ENCODE results near the gene NANS. TPM values are rescaled to one million over a fixed set of nuclear protein-coding genes. Genes with fewer than 3 reads are reported as not detected.

Gene NANS
- polyA plus RNA-seq, 1 donor (not counting 4 experiments of a cell fraction or from before 2014, with no cell fraction given) = 63.1 TPM

DNA sequence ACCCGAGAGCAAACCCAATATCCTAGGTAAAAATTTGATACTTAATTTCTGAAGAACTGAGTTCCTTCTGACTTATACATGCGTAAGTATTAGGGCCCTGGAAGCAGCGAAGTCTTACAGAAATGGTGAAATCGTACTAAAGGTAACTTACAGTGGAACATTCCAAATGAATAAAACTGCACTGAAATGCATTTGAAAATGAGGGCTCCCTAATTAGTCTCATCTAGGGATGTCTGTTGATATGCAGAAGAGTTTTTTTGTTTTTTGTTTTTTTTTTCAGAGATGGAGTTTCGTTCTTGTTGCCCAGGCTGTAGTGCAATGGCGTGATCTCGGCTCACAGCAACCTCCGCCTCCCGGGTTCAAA is 10.4 kb upstream of the NANS start:
- H3K9ac ChIP-seq (ENCODE audit: control insufficient read depth, extremely low read depth, insufficient read depth, low read length) = no peak overlapping the region
- FAIRE-seq = no peak
- H3K4me3 ChIP-seq (ENCODE audit: control insufficient read depth in 2 of 3, extremely low read depth in 1 of 3, insufficient read depth in 2 of 3, low read depth in 1 of 3, low read length in 3 of 3) = no peak overlapping the region
- no peak overlapping the region for H2AFZ ChIP-seq (ENCODE audit: control insufficient read depth, low read length)
- H3K4me1 ChIP-seq (ENCODE audit: control insufficient read depth, extremely low read depth, insufficient read depth, low read length) = no peaks in the 10 kb centered on the region
- dilution Hi-C loops (cut with MboI; ENCODE audit: extremely low pct_ligation_motif_present, low sequenced_read_pairs) = no loop called here
- H3K36me3 ChIP-seq (ENCODE audit: control insufficient read depth in 2 of 2, extremely low read depth in 1 of 2, insufficient read depth in 2 of 2, low read length in 2 of 2) = no peaks in the 10 kb centered on the region
- no peaks in the 10 kb centered on the region for H3K79me2 ChIP-seq (ENCODE audit: control insufficient read depth, insufficient read depth, low read length)
- H3K27ac ChIP-seq (ENCODE audit: control insufficient read depth, insufficient read depth, low read length) = no peak overlapping the region
- H3K9me3 ChIP-seq (ENCODE audit: control insufficient read depth, low read depth, low read length) = no peaks in the 10 kb centered on the region
- no peaks in the 10 kb centered on the region for H3K9me1 ChIP-seq (ENCODE audit: control insufficient read depth, extremely low read depth, insufficient read depth, low read length)
- H3K4me2 ChIP-seq (ENCODE audit: control insufficient read depth, extremely low read depth, insufficient read depth, low read depth, low read length) = no peak overlapping the region
- H3K27me3 ChIP-seq (ENCODE audit: control insufficient read depth, extremely low read depth, insufficient read depth, low read length) = no peaks in the 10 kb centered on the region
- TF ChIP-seq, protein P1, sequence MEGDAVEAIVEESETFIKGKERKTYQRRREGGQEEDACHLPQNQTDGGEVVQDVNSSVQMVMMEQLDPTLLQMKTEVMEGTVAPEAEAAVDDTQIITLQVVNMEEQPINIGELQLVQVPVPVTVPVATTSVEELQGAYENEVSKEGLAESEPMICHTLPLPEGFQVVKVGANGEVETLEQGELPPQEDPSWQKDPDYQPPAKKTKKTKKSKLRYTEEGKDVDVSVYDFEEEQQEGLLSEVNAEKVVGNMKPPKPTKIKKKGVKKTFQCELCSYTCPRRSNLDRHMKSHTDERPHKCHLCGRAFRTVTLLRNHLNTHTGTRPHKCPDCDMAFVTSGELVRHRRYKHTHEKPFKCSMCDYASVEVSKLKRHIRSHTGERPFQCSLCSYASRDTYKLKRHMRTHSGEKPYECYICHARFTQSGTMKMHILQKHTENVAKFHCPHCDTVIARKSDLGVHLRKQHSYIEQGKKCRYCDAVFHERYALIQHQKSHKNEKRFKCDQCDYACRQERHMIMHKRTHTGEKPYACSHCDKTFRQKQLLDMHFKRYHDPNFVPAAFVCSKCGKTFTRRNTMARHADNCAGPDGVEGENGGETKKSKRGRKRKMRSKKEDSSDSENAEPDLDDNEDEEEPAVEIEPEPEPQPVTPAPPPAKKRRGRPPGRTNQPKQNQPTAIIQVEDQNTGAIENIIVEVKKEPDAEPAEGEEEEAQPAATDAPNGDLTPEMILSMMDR (optimal IDR thresholded peaks at IDR 0.05 in 1 of 3, IDR thresholded peaks at IDR 0.05 in 1 of 3, conservative IDR thresholded peaks at IDR 0.05 in 1 of 3; ENCODE audit: extremely low read depth in 1 of 3, insufficient read depth in 2 of 3, low read length in 3 of 3) = no peak
- TF ChIP-seq EZH2 (IDR thresholded peaks at IDR 0.05; ENCODE audit: low read length) = no peak
- H4K20me1 ChIP-seq (ENCODE audit: control insufficient read depth, extremely low read depth, insufficient read depth, low read length) = no peaks in the 10 kb centered on the region
- no peak for DNase-seq (ENCODE audit: low read depth, low spot score)

DNA sequence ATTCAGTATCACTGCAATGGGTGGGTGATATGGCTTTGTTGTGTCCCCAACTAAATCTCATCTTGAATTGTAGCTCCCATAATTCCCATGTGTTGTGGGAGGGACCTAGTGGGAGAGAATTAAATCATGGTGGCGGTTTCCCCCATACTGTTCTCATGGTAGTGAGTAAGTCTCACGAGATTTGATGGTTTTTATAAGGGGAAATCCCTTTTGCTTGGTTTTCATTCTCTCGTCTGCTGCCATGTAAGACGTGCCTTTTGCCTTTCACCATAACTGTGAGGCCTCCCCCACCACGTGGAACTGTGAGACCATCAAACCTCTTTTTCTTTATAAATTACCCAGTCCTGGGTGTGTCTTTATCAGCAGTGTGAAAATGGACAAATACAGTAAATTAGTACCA is 9.5 kb upstream of the NANS start:
- Histone ChIP-seq H3K9ac (ENCODE audit: control insufficient read depth, extremely low read depth, insufficient read depth, low read length) (no peak overlapping the region), H3K9me3 (ENCODE audit: control insufficient read depth, low read depth, low read length) (no peaks in the 10 kb centered on the region), H3K4me1 (ENCODE audit: control insufficient read depth, extremely low read depth, insufficient read depth, low read length) (no peaks in the 10 kb centered on the region), H3K4me2 (ENCODE audit: control insufficient read depth, extremely low read depth, insufficient read depth, low read depth, low read length) (no peak overlapping the region), H4K20me1 (ENCODE audit: control insufficient read depth, extremely low read depth, insufficient read depth, low read length) (no peaks in the 10 kb centered on the region), H3K79me2 (ENCODE audit: control insufficient read depth, insufficient read depth, low read length) (no peaks in the 10 kb centered on the region), H3K4me3 (ENCODE audit: control insufficient read depth in 2 of 3, extremely low read depth in 1 of 3, insufficient read depth in 2 of 3, low read depth in 1 of 3, low read length in 3 of 3) (no peak overlapping the region), H3K9me1 (ENCODE audit: control insufficient read depth, extremely low read depth, insufficient read depth, low read length) (no peaks in the 10 kb centered on the region), H3K27ac (ENCODE audit: control insufficient read depth, insufficient read depth, low read length) (no peak overlapping the region), H3K36me3 (ENCODE audit: control insufficient read depth in 2 of 2, extremely low read depth in 1 of 2, insufficient read depth in 2 of 2, low read length in 2 of 2) (no peaks in the 10 kb centered on the region), H3K27me3 (ENCODE audit: control insufficient read depth, extremely low read depth, insufficient read depth, low read length) (no peaks in the 10 kb centered on the region), H2AFZ (ENCODE audit: control insufficient read depth, low read length) (no peak overlapping the region)
- dilution Hi-C loops (cut with MboI; ENCODE audit: extremely low pct_ligation_motif_present, low sequenced_read_pairs) = no loop called here
- DNase-seq (ENCODE audit: low read depth, low spot score) (no peak), FAIRE-seq (no peak)
- TF ChIP-seq, protein P1 (optimal IDR thresholded peaks at IDR 0.05 in 1 of 3, IDR thresholded peaks at IDR 0.05 in 1 of 3, conservative IDR thresholded peaks at IDR 0.05 in 1 of 3; ENCODE audit: extremely low read depth in 1 of 3, insufficient read depth in 2 of 3, low read length in 3 of 3) = no peak
- TF ChIP-seq EZH2 (IDR thresholded peaks at IDR 0.05; ENCODE audit: low read length) = no peak
